Skeletal muscle satellite cell (primary cell): ENCODE results near the gene APOLD1. TPM values are rescaled to one million over a fixed set of nuclear protein-coding genes. Genes with fewer than 3 reads are reported as not detected.
A peak's percentile ranks its signal among the peaks of the same experiment; 100 is the strongest.
"Not testable (repeated sequence)": the region's sequence is repeated elsewhere in the genome, so short reads cannot be mapped to it uniquely, and the experiment has no call there.

Experiments used
- H3K27me3 ChIP-seq: 2 replicates; pipeline ENCODE4 v1.7.0; 2013; ENCODE audit warnings: low read length; ENCODE audit not compliant: control insufficient read depth, insufficient read depth
- H3K36me3 ChIP-seq: 2 replicates; pipeline ENCODE4 v1.7.0; 2013; ENCODE audit warnings: mild to moderate bottlenecking, control low read depth, low read length; ENCODE audit not compliant: insufficient read depth
- H3K4me1 ChIP-seq: 2 replicates; pipeline ENCODE4 v1.7.0; 2013; ENCODE audit warnings: low read length; ENCODE audit not compliant: control insufficient read depth, insufficient read depth
- H3K4me2 ChIP-seq: 2 replicates; pipeline ENCODE4 v1.7.0; 2013; ENCODE audit warnings: mild to moderate bottlenecking, low read length
- H3K4me3 ChIP-seq: 2 replicates; pipeline ENCODE4 v1.7.0; 2013; ENCODE audit warnings: low read length
- H3K9ac ChIP-seq: 2 replicates; pipeline ENCODE4 v1.7.0; 2013; ENCODE audit warnings: mild to moderate bottlenecking, low read depth, low read length, moderate library complexity
- H3K9me3 ChIP-seq: replicated peaks from 2 replicates; pipeline ENCODE4 v1.7.0; 2013; ENCODE audit warnings: mild to moderate bottlenecking, control low read depth, low read length
- small RNA-seq: library from RNA; depleted of rRNA; stranded (forward); fragments of <200 nt; gene quantifications from one replicate; pipeline ENCODE3, GENCODE V24; 2012

APOLD1 gene

GRCh38 chr12:12835378-12836146, 50.1 kb downstream of the APOLD1 start:
- Histone ChIP-seq H3K4me2 (no peak overlapping the region), H3K9ac (no peak overlapping the region), H3K4me3 (no peak overlapping the region), H3K36me3 (peaks cover 21% of the 10 kb centered on the region), H3K4me1 (peaks cover 43% of the 10 kb centered on the region), H3K27me3 (no peaks in the 10 kb centered on the region), H3K9me3 (no peaks in the 10 kb centered on the region)

GRCh38 chr12:12836571-12836970, 51.1 kb downstream of the APOLD1 start:
- Histone ChIP-seq H3K9ac (no peak overlapping the region), H3K4me2 (no peak overlapping the region), H3K4me1 (peaks cover 47% of the 10 kb centered on the region), H3K9me3 (no peaks in the 10 kb centered on the region), H3K27me3 (no peaks in the 10 kb centered on the region), H3K36me3 (peaks cover 15% of the 10 kb centered on the region), H3K4me3 (no peak overlapping the region)

- Histone ChIP-seq H3K4me1 (peaks cover 47% of the 10 kb centered on the region), H3K9me3 (no peaks in the 10 kb centered on the region), H3K36me3 (peaks cover 11% of the 10 kb centered on the region), H3K9ac (peak overlapping the region; percentile 22), H3K4me2 (no peak overlapping the region), H3K27me3 (no peaks in the 10 kb centered on the region), H3K4me3 (no peak overlapping the region)
Measured at GRCh38 chr12:12837025-12837812, 51.8 kb downstream of the APOLD1 start.

- H3K27me3 ChIP-seq, result no peaks in the 10 kb centered on the region
- H3K36me3 ChIP-seq, result peaks cover 6% of the 10 kb centered on the region
- H3K9me3 ChIP-seq, result no peaks in the 10 kb centered on the region
- H3K9ac ChIP-seq, result peak overlapping the region; percentile 22
- peaks cover 47% of the 10 kb centered on the region for H3K4me1 ChIP-seq
- H3K4me2 ChIP-seq, result no peak overlapping the region
- H3K4me3 ChIP-seq, result no peak overlapping the region
Measured at GRCh38 chr12:12837813-12838153, 52.3 kb downstream of the APOLD1 start.

- Histone ChIP-seq H3K36me3 (no peaks in the 10 kb centered on the region), H3K4me1 (peaks cover 47% of the 10 kb centered on the region), H3K9me3 (no peaks in the 10 kb centered on the region), H3K4me2 (no peak overlapping the region), H3K4me3 (no peak overlapping the region), H3K27me3 (no peaks in the 10 kb centered on the region), H3K9ac (no peak overlapping the region)
Measured at GRCh38 chr12:12839003-12839395, 53.5 kb downstream of the APOLD1 start.

- H3K4me3 ChIP-seq, result not testable (repeated sequence)
- H3K4me1 ChIP-seq, result peaks cover 47% of the 10 kb centered on the region
Measured at GRCh38 chr12:12839439-12839838, 54.0 kb downstream of the APOLD1 start.

GRCh38 chr12:12839873-12840579, 54.6 kb downstream of the APOLD1 start:
- no peak overlapping the region for H3K4me3 ChIP-seq
- H3K4me1 ChIP-seq, result peaks cover 47% of the 10 kb centered on the region
- no peaks in the 10 kb centered on the region for H3K9me3 ChIP-seq
- no peaks in the 10 kb centered on the region for H3K36me3 ChIP-seq
- H3K27me3 ChIP-seq, result no peaks in the 10 kb centered on the region
- H3K9ac ChIP-seq, result peak overlapping the region; percentile 58
- H3K4me2 ChIP-seq, result peak overlapping the region; percentile 45

More at GRCh38 chr12:12839439-12839838, 54.0 kb downstream of the APOLD1 start:
- not testable (repeated sequence) for H3K27me3 ChIP-seq, H3K36me3 ChIP-seq, H3K9me3 ChIP-seq
- H3K4me2 ChIP-seq, result peak overlapping the region; percentile 45
- peak overlapping the region; percentile 58 for H3K9ac ChIP-seq

GRCh38 chr12:12840580-12840899, 55.1 kb downstream of the APOLD1 start:
- Histone ChIP-seq H3K36me3 (no peaks in the 10 kb centered on the region), H3K9me3 (no peaks in the 10 kb centered on the region), H3K4me1 (peaks cover 47% of the 10 kb centered on the region), H3K4me3 (no peak overlapping the region), H3K9ac (no peak overlapping the region), H3K27me3 (no peaks in the 10 kb centered on the region), H3K4me2 (no peak overlapping the region)

Small RNA genes lying within 50 kb of the gene (small RNA-seq; reads per million reads assigned to genes)
- gene AC007215.1 (not detected), gene MIR613 (not detected)
